Fibroblast of the conjunctiva (primary cell): ENCODE results near the gene TSC22D3.

Source experiments
- DNase-seq: peaks from one replicate; pipeline ENCODE4 v3.0.0-alpha.2; 2010; ENCODE audit warnings: low read depth

TSC22D3 gene

DNA sequence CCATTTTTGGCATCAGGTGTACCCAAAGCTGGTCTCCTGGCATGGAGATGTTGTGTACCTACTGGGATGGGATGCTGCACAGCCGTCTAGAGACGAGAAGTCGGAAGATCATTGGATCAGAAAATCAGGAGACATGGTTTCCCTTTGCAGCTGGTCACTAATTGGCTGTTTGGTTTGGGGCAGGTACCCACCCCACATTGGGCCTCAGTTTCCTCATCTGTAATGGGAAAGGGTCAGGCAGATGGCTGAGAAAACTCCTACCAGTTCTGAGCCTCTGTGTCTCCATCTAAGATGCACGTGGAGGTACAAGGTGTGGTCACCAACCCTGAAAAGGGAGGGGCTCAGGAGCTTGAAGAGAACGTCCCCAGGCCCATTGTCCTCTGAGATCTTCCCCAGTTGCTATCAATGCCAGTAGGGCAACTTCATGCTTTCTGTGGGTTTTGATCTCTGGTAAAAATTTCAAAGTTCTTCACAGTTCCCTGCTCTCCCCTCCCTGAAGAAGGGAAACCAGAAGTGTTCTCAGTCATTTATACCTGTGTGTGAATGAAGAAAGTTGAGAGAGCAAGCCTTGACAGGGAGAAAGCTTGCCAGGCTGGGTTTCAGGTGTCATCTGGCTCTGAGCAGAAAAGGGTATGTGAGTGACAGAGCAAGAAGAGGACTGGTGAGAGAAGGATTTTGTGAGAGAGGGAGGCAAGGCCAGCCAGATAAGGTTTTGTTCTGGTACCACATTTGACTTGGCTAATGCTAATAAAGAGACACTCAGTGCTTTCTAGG, 15.1 kb downstream of the TSC22D3 start:
- no peak for DNase-seq

DNA sequence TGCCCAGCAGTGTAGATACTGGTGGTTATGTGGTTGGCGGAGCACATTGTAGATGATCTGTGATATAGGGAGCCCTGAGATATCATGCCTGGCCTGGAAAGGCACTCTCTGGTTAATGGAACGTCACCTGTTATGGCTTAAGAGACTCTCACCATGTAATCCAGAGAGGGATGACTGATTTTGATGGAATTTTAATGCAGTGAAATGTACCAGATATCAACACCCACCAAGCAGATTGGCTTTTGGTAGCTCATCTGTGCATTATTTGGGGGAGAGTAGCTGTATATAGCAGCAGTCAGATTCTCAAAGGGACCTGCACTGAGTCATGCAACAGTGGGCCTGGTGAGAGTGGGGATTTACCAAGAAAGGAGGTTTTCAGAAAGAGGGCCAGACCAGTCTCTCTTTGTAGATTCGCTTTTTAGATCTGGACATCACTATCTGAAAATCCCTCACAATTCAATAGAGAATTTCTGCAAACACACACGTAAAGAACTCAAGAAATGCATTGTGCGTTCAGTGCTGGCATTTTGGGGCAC, 17.3 kb downstream of the TSC22D3 start:
- no peak for DNase-seq

DNA sequence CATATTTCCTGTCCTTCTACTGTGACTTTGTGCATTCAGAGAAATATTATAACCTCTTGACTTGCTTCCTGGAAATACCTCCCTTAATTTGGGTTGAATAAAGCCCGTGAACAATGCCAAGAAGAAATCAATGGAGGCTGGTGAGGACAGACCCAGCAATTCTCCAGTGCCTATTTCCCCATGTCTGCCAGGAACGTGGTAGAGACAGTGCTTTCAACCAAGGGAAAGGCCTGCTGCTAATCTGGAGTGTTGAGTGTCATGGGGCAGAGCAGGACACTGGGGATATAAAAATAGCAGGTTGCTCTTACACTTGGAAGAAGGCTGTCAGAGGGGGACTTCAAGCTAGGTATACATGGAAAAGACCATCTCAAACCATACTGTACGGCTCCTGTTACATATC, 19.9 kb downstream of the TSC22D3 start:
- DNase-seq = no peak

DNA sequence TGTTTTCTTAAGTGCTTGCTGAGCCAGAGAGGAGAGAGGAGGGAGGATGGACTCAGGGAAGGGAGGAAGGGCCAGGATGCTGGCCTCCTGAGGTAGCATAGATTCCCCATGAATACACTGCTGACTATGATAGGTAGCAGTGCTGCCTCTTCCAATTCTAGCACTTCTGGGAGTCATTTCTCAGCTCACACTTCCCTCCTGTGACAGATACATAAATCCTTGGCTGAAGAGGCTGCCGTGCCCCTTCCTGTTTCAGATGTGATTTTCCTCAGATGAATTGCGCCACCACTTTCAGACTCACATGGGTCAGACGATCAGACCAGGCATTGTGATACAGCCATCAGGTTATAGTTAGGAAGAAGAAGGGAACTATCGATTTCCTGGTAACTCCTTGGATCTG, 22.4 kb downstream of the TSC22D3 start:
- no peak for DNase-seq

DNA sequence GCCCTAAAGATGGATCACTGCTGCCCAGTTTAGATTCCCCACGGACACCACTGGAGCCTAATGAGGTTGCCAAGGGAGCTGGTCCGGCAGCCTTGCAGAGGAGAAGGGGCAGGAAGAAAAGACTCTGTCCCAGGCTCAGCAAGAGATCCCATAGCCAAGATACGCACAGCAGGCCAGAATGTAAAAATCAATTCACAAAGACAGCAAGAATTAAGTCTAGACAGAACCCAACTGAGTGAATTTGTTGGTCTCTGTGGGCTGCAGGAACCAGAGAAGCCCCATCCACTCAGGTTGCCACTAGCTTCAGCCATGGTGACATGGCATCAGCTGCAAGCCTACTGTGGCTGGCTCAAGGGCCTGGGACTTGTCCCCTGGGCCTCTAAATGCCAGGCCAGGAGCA, 22.9 kb downstream of the TSC22D3 start:
- DNase-seq = no peak

DNA sequence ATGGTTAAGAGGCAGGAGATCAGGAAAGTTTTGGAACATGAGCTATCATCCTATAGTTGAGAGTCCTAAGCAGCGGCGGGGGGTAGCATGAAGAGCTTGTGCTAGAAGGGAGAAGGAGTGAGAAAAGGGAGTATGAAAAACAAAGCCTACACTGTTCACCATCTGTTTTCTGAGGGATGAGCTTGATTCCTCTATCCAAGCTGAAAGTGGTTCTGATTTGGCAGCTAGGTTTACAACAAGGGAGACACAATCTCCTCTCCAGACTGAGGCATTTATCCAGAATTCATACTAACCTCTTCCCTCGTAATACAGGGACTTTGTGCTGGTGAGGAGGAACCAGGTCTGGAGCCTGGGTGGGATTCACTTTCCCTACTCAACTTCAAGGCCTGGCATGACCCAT, 23.5 kb downstream of the TSC22D3 start:
- no peak for DNase-seq

DNA sequence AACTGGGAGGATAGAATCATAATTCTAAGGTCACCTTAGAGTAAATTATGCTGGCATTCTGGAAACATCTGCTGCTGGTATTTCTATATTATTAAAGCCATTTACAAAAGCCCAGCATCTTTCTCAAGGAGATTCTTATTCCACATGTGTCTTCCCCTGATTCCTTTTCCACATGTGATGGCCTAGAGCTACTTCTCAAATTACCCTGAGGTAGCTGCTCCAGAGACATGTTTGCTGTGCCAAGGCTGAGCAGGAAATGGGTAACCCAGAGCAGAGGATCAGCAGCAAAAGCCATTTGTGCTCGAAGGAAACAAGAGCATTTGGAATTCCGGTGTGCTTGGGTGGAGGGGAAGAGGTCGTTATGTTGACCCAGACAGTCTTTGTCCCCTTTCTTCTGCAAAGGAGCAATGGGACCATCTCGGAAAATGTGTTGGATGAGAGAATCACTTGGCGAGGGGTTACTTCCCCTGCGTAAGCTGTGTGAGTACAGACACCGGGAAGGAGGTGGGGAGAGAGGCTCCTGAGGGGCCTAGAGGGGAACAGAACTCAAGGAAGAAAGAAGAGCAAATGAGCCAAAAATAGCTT, 24.6 kb downstream of the TSC22D3 start:
- no peak for DNase-seq

DNA sequence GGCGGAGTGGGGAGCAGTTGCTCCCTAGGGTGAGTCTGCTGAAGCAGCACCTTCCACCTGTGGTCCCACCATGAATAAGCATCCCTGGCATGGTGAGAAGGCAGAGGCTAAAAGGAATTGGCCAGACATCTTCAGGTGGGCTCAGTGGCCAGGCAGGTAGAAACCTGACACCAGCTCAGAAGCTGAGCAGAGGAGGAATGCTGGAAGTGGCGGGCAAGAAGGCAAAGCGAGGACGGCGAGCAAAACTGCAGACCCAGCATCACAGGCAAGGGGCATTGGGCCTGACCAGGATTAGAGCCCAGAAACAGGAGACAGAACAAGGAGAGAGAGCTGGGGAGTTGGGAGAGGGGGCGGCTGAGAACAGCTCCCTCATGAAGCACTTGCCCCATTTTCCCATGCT, 25.3 kb downstream of the TSC22D3 start:
- no peak for DNase-seq

DNA sequence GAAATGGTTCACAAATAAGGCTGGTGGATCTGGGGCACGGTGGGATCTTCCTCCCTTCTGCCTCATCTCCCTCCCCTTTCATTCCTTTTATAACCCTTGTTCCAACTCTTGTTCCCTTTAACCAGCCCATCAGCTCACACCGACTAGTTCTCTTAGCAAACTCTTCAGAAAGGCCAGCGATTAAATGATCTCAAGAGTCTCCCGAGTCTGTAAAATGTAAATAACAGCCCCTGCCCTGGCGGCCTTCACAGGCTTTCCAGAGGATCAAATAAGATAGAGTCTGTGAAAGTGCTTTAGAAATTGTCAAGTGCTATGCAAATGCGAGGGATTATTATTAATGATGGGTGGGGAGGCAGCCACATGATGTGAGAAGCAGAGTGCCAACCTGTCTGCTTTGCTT, 27.1 kb downstream of the TSC22D3 start:
- no peak for DNase-seq

DNA sequence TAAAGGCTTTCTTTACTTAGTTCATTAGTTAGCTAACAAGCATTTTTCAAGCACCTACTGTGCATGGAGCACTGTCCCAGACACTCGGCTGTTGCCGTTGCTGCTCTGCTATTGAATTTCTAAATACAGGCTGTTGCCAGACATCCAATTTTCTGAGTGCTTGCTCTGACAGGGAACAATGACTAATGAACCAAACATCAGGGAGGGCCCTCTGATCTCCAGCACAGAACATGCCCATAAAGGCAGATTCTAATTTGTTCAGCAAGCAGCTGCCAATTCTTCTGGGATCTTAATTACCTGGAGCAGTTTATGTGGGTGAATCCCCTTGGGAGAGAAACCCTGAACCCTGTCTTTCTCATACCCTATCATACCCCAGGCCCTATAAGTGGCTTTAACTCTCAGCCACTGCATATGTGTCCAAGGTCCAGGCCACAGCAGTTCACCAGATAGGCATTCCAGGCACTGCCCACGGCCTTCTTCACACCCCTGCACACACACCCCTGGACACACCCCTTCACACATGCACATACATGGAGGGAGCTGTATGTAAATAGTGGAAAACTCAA, 27.9 kb downstream of the TSC22D3 start:
- peak; percentile 57 for DNase-seq

GRCh38 chrX:107744868-107745267, 30.7 kb downstream of the TSC22D3 start:
- no peak for DNase-seq

DNA sequence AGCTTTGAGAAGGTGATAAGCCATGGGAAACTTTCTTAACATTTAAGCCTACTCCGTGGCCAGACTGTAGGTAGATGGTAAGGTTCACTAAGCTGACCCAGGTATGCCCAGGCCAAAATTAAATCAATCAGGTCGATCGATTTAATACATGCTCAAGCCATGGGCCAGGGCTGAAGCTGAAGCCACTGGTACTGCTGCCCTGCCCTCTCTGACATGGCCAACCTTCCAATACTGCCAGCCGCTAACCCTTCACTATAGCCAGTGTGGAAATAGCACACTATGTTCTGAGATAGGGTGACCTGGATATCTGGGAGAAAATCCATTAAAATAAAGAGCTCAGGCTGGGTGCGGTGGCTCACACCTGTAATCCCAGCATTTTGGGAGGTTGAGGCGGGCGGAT, 31.6 kb downstream of the TSC22D3 start:
- DNase-seq = no peak

- no peak for DNase-seq
Measured at GRCh38 chrX:107742700-107743191, 32.8 kb downstream of the TSC22D3 start.

DNA sequence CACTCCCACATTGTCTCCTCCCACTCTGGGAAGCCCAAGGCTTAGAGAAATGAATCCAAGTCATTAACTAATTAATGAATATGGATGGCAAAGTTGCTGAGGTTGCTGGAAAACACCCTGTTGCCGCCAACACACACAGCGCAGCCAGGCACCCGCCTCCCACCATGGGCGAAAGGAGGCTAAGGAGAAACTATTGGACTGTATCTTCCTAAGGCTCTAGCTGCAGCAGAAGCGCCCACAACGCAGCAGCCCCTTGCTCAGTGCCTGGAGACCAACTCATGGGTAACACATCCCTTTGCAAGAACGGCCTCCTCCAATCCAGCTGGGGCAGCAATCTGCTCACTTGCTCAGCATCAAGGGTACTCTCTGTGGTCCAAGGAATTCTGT, 34.2 kb downstream of the TSC22D3 start:
- no peak for DNase-seq

DNA sequence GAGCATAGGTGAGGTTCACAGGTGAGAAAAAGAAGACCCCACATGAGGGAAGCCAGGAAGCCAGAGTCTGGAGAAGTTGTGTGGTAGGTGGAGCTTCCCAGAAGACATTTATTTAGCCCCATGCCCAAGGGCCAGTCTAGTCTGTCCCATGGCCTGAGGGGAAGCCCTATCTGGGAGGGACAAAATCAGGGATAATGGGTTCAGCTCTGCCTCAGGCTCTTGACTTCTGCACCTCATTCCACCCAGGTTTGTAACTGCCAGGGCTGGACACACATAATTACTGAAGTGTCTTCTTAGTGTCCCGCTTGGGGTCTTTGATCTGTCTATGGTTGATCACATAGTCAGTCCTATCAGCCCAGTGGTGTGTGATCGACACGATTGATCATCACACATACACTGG, 36.0 kb downstream of the TSC22D3 start:
- no peak for DNase-seq

GRCh38 chrX:107738768-107739167, 36.8 kb downstream of the TSC22D3 start:
- DNase-seq = no peak

DNA sequence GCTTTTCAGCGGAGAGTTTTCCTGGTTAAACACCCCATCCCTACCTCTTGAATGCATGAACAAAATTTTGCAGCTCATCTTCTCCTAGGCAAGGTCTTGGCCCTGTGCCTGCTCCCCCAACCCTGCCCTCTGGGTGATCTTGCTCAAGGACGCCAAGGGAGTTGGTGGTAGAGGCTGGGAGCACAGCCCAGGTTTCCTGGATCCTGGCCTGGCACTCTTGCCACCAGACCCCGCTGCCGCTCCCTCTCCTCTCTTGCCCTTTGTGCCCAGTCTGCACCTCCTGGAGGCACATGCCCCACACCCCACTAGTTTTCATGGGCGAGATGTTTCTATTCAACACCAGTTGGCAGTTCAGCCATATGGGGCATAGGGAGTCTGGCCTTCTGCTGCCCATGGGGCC, 37.3 kb downstream of the TSC22D3 start:
- no peak for DNase-seq

- no peak for DNase-seq
Measured at GRCh38 chrX:107736781-107737531, 38.6 kb downstream of the TSC22D3 start.

DNA sequence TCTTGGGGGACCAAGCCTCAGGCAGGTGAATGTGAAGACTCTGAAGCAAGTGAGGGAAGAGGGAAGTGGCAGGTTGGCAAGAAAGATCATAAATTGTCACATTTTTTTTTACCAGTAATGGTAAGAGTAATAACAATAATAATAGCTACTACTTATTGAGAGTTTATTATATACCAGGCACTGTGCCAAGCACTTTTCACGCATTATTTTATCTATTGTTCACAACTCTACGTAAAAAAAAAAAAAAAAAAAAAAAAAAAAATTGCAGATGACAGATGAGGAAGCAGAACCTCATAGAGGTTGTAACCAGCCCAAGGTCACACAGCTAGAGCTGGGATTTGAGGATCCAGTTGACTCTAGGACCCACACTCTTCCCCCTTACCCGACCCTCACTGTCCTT, 40.9 kb downstream of the TSC22D3 start:
- DNase-seq = no peak

DNA sequence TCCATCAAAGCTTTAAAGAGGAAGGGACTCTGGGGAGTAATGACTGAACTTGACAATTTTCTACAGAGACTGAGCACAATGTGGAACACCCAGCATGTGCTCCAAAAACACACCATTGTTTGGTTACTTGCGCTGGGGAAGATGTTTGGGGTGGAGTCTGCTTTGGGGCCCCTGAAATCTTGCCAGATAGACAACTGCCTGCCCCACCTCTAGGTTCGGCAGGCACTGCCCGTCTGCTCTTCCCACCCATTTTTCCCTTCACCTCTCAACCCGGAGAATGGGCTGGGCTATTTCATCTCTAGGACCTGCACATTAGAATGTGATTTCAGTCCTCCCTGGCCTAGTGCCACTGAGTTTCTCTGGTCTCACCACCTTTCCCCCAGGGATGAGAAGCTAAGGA, 41.9 kb downstream of the TSC22D3 start:
- no peak for DNase-seq

- DNase-seq = peak; percentile 79
Measured at GRCh38 chrX:107731831-107732502, 43.6 kb downstream of the TSC22D3 start.
